H54 (cell line): ENCODE measurements around the gene DLST.

Source experiments
- DNase-seq: peaks from one replicate; pipeline ENCODE4 v3.0.0; 2011; ENCODE audit warnings: low spot score, mixed read lengths; ENCODE audit not compliant: insufficient read length
- FAIRE-seq: peaks from 3 replicates; lab custom pipeline; 2011; peaks lifted over from hg19 to GRCh38; lab: Jason Lieb, UNC
- POLR2A ChIP-seq: IDR thresholded peaks from 2 replicates; pipeline ENCODE4 v1.6.1; 2011; ENCODE audit warnings: low read depth, mild to moderate bottlenecking, low read length

The DLST gene

GRCh38 chr14:74881431-74882102, at the start of gene DLST:
Gene DLST, plus strand, starts transcription at chr14:74881916. Its CDS starts 38 bp downstream, at chr14:74881954.
- DNase-seq (peak; percentile 75), FAIRE-seq (no peak)
- TF ChIP-seq POLR2A, result peak; percentile 89

GRCh38 chr14:74832849-74833248, 48.9 kb upstream of the DLST start:
- DNase-seq (no peak), FAIRE-seq (no peak)
- no peak for TF ChIP-seq POLR2A

GRCh38 chr14:74834692-74835392, 46.9 kb upstream of the DLST start:
- DNase-seq (no peak), FAIRE-seq (no peak)
- no peak for TF ChIP-seq POLR2A

DNA sequence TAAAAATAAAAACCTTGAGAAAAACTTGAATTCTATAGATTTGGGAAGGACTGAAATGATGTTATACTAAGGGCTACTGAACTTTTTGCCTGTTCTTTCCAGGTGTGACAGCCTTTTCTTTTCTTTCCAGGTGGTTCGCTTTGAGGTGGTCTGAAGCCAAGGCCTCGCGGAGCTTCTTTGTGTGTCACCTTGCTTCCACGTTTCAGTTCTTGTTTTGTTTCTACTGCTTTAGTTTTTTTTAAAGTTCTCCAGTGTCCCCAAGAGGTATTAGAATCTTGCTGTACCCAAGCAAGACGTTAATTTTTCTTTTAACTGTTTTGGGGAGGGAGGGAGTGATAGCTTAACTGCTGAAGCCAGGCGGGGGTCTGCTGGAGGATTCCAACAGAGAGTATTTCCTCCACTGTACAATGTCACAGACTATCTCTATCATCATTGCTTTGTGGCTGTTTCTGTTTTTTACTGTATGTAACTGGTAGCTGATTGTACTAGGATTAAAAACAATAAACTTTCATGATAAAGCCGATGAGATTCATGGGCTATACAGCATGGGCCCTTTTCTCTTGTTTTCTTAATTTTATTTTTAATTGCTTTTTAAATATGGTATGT, 46.0 kb upstream of the DLST start:
- DNase-seq (no peak), FAIRE-seq (no peak)
- no peak for TF ChIP-seq POLR2A

GRCh38 chr14:74836251-74836960, 45.3 kb upstream of the DLST start:
- DNase-seq (no peak), FAIRE-seq (no peak)
- TF ChIP-seq POLR2A, result no peak

- FAIRE-seq, result no peak
- DNase-seq, result no peak
- no peak for TF ChIP-seq POLR2A
These were observed 43.5 kb upstream of the DLST start for GRCh38 chr14:74838166-74838565.

- no peak for TF ChIP-seq POLR2A
- DNase-seq (no peak), FAIRE-seq (no peak)
These were observed 41.1 kb upstream of the DLST start for GRCh38 chr14:74840603-74841030.

DNA sequence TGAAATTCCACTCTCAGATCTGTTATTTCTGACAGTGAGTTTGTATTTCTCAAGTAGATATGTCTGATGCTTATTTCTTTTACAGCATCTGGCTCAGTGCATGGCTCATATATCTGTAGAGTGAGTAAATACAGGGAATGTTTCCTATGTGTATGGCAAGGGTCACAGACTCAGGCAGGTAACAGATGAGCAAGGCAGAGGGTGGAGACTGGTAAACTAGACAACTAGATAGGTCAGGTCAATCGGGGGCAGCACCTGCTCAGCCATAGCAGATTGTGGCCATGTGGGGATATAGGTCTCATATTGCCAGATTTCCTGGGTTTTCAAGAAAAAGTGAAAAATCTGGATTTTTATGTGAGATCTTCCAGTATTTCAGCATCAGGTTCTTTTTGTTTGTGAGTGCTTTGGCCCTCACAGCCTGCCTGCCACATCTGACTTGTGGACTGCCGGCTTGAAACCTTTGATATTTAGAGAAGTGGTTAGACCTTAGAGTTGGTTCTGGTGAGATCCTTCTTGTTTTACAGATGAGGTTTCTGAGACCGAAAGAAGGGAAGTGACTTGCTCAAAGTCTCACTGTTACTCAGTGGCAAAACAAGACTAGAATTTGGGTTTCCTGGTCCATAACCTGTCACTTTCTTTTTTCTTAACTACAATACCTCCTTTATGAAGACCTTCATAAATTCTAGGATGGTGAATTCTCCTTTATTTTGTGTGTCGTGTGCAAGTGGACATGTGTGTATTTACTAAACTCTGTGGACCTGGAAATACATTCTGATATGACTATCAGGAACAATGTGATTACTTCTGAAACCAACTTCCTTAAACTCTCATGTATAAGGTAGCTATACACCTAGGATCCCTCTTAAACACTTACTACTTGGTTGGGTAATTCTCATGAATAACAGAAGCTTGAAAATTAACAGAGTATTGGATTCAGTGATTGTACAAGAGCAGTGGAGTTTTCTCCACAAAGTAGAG, 40.2 kb upstream of the DLST start:
- TF ChIP-seq POLR2A, result no peak
- no peak for DNase-seq
- no peak for FAIRE-seq

DNA sequence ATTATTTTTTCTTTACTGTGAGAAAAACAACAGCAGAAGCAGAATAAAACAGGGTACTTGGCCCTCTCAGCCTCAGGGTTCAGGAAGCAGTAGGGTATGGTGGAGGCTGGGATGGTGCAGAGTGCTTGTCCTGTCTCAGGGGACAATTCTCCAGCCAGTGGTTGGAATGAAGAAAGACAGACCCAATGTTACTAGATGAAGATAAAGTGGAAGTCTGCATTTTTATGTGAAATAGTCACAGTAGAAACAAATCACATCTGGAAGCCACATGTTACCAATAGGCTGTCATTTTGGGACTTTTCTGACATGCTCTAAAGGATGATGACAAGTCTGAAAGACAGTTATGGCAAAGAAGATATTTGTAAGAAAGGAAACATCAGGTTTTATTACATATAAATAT, 38.1 kb upstream of the DLST start:
- no peak for FAIRE-seq

DNA sequence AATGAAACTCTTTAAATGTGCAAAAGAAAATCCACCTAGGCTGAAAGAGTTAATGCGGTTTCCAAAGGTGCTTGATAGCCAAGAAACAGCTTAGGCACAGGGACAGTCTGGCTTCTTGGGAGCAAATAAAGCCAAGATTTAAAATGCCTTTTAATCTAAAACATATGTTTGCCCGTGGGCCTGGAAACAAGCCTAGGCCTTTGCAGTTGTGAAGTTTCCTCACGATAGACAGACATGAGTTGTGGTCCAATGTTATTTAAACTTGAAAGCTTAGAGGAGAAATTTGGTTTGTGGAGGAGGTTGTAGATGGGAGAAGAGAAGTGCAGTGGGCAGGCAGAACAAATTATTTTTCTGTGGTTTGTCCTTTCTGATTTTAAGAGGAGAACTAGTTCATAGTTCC, 35.5 kb upstream of the DLST start:
- TF ChIP-seq POLR2A, result no peak
- FAIRE-seq (no peak), DNase-seq (no peak)

More for the DNA sequence above, 38.1 kb upstream of the DLST start:
- DNase-seq, result no peak
- no peak for TF ChIP-seq POLR2A

GRCh38 chr14:74846968-74847665, 34.6 kb upstream of the DLST start:
- FAIRE-seq (no peak), DNase-seq (no peak)
- no peak for TF ChIP-seq POLR2A

GRCh38 chr14:74848768-74849167, 32.9 kb upstream of the DLST start:
- no peak for TF ChIP-seq POLR2A
- FAIRE-seq (no peak), DNase-seq (no peak)

- no peak for TF ChIP-seq POLR2A
- FAIRE-seq (no peak), DNase-seq (no peak)
These were observed 28.7 kb upstream of the DLST start for GRCh38 chr14:74852922-74853530.
